GM21360 (cell line): ENCODE measurements around the gene LRRC37A2.
A peak's percentile ranks its signal among the peaks of the same experiment; 100 is the strongest.
"Not testable (repeated sequence)": the region's sequence is repeated elsewhere in the genome, so short reads cannot be mapped to it uniquely, and the experiment has no call there.

Source experiments
- ATAC-seq: cut with Tn5 transposase; IDR thresholded peaks from one replicate; pipeline ENCODE4 v1.9.1; 2021; ENCODE audit warnings: mild to moderate bottlenecking, moderate library complexity; ENCODE audit not compliant: unreplicated experiment

The LRRC37A2 gene

DNA sequence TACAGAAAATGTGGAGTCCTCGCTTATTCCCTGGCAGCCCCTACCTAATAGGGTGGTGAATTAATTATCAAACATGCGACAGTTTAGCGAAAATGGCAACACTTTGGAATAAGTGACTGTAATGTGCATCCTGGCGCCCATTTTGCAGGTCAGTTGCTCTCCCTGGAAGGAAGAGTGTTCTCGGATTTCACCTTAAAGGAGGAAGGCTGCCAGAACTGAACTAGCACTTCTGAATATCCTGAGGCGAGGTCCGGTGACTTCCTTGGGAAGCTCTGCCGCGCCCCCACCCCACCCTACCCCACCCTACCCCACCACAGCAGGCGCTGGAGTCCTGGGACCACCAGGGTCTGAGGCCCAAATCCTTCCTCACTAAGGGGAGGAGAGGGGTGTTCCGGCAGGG is at the start of gene LRRC37A2:
Gene LRRC37A2 (plus strand): TSS at position 301 of the 400 bp plus-strand sequence. CDS start 245 bp downstream, outside the sequence.
- not testable (repeated sequence) for ATAC-seq

DNA sequence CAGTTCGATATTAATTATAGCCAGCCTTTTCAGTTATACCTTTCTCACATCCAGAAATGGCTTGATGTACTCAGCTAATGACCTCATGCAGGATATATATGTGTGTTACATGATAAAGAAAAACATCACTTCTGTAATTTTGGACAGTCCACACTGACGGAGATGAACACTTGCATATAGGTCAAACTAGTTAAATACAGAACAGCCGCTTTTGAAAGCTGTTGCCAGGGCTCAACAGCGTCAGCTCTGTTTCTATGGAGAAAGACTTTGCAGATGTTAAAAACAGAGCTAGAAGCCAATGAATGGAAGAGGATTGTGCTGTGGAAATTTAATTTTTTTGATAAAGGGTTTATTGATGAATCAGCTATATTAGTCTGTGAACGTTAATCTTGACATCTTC is 44.6 kb upstream of the LRRC37A2 start:
- not testable (repeated sequence) for ATAC-seq

DNA sequence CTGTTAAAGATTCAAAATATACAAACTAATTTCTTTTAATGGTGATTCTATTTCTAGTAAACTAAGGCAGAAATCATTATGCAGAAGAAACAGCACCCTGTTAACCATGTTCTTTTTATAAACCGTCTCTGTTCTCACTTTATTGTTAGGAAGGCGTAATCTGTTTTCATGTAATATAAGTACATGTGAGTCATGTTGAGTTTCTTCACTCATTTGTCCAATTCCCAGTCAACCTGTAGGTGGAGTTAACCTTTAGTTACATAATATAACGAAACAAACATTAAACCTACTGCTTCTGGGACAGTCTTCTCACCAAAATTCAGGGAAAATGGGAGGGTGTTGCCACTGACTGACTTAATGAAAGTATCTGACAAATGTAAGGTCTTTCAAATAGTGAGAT is 37.8 kb upstream of the LRRC37A2 start:
- ATAC-seq, result not testable (repeated sequence)

DNA sequence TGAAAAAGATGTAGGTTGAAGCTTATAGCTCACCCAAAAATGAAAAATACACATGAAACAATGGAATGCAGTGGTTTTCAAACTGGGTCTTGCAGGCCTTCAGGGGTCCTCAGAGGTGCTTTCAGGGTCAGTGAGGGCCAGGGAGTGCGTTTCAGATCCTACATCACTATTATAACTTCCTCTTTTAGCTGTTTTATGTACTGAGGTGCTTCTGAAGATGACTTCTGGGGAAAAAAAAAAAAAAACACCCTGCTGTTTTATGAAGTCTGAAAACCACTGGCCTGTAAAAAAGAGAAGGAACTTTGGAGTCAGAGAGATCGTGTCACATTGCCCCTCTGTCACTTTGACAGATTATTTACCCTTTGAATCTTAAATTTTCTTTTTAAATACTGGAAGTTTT is 36.7 kb upstream of the LRRC37A2 start:
- not testable (repeated sequence) for ATAC-seq

DNA sequence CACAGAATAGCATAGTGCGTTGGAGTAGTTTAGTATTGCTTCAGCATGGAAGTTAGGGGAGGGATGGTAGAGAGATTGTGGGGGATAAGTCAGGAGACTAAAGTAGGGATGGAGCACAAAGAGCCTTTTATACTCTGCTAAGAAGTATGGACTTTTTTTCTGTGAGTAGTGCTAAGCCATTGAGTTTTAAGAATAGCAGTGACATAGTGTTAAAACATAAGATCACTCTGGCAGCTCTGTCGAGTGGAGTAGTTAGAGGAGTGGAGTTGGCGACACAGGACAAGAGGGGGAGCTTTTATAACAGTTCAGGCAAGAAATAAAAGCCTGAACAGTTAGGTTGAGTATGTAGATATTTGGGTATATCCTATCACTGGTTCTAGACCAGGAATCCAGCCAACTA is 33.4 kb upstream of the LRRC37A2 start:
- ATAC-seq, result not testable (repeated sequence)

DNA sequence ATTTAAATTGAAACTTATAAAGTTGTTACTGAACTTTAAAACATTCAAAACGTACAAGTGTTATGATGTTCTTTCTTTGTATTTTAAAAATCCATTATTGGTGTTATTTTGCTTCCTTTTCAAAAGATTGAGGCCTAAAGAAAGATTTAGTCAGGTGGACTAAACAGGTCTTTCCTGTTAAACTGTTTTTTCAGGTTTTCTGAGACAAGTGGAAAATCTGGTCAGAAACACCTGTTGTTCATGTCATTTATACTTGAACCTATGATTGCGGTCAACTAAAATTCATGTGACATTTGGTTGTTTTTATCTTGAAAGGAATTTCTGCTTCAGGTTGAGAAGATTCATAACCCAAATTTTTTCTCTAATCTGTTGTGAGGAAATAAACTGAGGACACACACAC is 31.0 kb upstream of the LRRC37A2 start:
- ATAC-seq, result not testable (repeated sequence)

DNA sequence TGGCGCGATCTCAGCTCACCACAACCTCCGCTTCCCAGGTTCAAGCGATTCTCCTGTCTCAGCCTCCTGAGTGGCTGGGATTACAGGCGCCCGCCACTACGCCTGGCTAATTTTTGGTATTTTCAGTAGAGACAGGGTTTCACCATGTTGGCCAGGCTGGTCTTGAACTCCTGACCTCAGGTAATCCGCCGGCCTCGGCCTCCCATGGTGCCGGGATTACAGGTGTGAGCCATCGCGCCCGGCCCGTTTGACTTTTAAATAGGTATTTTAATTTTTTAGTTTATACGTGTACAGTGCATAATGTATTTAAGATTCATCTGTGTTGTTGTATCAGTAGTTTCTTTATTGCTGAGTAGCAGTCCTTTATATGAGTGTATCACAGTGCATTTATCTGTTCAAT is 20.2 kb upstream of the LRRC37A2 start:
- ATAC-seq, result not testable (repeated sequence)

DNA sequence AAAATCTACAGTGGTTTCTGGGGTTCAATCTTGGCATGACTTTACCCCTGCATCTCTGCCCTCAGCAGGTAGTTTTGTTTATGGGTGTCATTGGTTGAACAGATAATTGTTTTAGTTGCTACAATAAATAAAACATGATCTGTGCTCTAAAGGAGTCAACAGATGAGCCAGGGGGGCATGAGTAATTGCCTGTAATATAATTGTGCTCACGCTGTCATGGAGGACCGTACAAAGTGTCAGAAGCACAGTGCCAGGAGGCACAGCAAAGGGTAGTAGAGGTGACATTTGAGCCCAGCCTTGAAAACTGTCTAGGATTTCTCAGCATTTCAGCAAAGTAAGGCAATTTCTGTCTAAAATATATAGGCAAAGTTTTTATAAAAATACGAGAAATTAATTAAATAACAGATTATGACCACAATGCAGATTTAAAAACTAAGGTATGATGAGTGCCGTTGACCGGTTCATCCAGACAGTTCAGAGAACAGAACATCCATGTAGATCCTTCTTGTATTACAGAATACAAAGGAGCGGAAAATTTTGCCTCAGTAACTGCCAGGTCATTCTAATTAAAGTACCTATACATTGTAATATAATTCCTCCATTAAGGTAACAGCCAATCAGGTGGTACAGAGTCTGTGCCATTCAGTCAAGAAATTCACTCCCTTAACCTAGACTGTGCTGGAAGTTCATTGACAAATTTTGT is 12.7 kb upstream of the LRRC37A2 start:
- ATAC-seq, result not testable (repeated sequence)

DNA sequence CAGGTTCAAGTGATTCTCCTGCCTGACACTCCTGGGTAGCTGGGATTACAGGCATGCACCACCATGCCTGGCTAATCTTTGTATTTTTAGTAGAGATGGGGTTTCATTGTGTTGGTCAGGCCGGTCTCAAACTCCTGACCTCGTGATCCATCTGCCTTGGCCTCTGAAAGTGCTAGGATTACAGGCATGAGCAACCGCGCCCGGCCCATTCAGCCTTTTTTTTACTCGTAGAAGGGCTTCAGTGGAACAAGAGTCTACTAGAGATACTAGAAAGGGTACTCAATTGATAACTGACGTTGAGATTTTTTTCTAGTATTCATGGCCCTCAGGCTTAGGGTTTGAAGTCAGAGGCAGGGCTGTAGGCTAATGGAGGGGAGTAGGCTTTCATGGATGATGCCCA is 6.4 kb upstream of the LRRC37A2 start:
- not testable (repeated sequence) for ATAC-seq

DNA sequence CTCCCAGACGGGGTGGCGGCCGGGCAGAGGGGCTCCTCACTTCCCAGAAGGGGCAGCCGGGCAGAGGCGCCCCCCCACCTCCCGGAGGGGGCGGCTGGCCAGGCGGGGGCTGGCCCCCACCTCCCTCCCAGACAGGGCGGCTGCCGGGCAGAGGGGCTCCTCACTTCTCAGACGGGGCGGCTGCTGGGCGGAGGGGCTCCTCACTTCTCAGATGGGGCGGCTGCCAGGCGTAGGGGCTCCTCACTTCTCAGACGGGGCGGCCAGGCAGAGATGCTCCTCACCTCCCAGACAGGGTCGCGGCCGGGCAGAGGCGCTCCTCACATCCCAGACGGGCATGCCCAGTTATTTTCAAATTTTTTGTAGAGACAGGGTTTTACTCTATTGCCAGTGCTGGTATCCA is 22.4 kb downstream of the LRRC37A2 start:
- ATAC-seq, result not testable (repeated sequence)

DNA sequence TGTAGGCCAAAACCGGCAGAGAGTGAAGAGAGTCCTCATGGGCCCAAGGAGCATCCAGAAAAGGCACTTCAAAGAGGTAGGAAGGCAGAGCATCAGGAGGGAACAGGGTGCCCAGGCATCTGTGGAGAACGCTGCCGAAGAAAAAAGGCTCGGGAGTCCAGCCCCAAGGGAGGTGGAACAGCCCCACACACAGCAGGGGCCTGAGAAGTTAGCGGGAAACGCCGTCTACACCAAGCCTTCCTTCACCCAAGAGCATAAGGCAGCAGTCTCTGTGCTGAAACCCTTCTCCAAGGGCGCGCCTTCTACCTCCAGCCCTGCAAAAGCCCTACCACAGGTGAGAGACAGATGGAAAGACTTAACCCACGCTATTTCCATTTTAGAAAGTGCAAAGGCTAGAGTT is 36.3 kb downstream of the LRRC37A2 start:
- ATAC-seq, result not testable (repeated sequence)

DNA sequence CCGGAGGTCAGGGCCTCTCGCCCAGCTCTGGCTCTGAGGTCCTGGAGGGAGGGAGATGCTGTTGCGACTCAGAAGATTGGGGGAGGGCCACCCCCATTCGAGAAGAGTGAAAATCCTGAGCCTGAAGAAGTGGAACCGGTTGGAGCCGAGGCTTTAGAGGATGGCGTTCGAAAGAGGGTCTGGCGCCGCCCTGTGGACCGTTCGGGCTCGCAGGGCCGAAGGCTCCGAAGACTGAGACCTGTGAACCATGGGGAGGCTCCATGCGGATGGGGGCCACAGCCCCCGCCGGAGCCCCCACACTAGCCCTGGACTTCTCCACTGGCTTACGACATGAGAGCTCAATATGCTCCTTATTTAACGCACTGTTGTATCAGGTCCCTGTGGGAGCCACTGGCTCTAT is 46.9 kb downstream of the LRRC37A2 start:
- not testable (repeated sequence) for ATAC-seq

DNA sequence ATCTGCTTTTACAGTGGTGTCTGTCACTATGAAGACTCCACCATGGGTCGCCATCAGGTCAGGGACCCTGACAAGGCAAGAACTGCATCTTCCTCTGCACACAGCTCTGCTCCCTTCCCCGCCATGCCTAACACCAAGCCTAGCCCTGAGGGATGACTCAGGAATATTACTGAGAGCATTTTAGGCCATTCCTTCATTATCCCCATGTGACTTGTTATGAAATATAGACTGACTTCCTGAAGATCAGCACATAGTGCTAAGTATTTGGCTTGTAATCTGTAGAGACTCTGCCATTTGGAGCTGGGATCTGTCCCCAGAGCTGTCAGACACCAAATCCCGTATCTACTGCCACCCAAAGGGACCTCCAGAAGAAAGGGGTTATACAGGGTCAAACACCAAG is 47.8 kb downstream of the LRRC37A2 start:
- ATAC-seq, result not testable (repeated sequence)

DNA sequence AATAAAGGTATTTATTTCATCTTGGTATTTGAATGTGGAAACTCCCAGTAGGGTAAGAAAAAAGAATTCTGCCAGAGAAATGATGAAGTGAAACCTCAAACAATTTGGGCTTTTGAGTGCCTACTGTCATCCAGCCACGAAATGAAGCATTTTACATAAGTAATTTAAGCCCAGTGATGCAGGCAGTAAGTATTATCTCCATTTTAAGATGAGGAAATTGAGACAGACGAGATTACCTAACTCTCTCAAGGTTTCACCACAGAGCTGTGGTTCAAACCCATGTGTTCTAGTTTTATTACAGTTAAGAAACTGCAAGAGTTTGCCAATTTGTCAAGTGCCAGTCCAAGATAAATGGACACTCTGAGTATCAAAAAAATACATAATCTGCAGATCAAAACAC is 54.0 kb downstream of the LRRC37A2 start:
- ATAC-seq, result not testable (repeated sequence)

DNA sequence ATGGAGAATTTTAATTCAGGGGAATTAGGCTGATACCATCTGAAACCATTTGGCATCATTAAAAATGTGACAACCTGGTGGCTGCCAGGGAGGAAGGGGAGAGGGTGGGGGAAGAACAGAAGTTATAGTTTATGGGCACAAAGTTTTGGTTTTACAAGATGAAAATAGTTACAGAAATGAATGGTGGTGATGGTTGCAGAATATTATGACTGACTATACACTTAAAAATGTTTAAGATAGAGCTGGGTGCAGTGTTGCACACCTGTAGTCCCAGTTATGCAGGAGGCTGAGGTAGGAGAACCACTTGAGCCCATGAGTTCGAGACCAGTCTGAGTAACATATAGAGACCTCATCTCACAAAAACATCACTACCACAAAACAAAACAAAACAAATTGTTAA is 54.7 kb downstream of the LRRC37A2 start:
- ATAC-seq, result not testable (repeated sequence)

DNA sequence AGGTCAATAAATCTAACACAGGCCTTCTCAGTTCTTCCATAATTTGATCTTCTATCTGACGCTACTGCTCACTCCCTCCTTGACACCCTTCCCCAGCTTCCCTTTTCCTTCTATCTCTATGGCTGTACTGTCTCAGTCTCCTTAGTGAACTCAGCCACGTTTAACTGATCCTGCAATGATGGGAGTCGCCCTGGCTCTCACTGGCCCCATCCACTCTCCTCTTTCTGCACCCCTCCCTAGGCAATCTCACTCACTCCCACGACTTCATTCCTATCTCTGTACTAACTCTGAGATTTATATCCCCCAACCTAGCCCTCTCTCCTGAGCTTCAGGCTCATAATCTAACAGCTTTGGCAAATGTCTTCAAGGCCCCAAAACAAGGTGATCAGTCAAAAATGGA is 59.5 kb downstream of the LRRC37A2 start:
- ATAC-seq, result not testable (repeated sequence)

DNA sequence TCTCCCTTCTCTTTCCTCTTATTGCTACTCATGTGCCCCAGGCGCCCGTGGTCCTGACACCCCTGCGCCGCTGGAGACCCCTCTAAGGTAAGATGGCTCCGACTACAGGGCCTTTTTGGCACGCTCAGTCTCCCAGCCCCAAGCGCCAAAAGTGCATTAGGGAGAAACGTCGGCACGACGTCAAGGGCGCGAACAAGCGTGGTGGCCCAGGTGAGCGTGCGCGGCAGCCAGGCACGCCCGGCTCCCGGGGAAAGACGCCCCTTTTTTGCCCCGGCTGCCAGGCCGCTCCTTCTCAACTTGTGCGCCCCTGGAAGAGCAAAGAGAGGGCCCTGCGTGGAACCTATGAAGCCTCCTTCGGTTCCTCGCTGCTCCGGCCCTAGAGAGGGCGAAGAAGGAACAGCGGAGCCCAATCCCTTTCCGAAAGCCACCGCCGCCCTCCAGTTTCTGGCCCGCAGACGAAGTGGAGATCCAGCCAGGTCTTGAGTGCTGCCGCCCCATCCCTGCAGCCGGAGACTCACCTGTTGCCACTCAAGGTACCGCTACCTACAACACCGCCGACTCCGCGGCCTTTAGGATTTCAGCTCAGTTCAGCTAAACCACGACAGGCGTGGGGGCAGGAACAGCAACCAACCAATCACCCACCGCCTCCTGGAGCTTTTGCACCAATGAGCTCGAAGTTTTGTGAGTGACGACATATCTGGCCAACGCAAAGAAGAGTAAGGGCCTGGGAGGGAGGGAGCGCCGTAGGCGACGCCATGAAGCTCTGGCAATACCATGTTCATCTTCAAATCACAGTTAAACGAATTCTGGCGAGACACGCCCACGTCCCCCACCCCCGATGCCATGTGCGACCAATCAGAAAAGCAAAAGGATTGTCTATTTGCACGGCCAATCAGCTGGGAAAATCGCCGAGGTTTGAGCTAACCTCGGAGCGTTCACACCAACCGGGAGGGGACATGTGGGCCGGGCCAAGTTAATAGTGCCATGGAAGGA is 67.1 kb downstream of the LRRC37A2 start, which contains the start of gene ARL17A:
Gene ARL17A (minus strand): TSS at position 609 of the 993 bp plus-strand sequence. CDS start 3,369 bp downstream, outside the sequence.
- ATAC-seq, result peak; percentile 91

DNA sequence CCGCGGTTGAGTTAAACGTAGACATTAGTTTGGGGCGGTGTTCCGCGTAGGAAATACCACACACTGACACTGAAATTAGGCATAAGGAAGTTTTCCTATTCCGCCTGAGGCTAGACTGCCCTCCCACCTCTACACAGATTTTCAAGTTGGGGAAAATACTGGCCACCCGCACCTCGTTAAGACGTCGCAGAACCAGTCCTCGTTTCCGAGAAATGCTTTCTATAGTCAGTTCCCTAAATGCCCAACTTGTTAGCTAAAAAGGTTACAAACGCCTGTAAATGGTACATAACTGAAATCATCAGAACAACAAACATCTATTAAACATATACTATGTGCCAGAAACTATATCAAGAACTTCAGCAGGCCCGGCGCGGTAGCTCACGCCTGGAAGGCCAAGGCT is 67.8 kb downstream of the LRRC37A2 start:
- ATAC-seq, result not testable (repeated sequence)

DNA sequence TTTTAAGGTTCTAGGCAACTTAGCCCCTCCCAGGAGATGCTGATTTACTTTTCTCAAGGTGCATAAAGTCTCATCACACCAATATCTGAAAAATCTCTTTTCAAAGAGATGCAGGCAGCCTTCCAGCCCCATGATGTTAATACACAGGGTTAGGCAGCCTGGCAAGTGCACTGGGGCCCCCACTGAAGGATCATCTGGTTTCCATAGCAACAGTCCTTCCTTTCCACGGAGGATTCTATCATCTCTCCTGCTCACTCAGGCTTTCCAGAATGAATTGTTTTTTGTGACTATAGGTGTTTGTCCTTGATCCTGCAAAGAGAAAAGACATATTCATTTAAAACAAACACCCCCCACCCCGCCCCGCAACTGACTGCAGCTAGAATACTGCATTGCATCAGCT is 73.2 kb downstream of the LRRC37A2 start:
- not testable (repeated sequence) for ATAC-seq

DNA sequence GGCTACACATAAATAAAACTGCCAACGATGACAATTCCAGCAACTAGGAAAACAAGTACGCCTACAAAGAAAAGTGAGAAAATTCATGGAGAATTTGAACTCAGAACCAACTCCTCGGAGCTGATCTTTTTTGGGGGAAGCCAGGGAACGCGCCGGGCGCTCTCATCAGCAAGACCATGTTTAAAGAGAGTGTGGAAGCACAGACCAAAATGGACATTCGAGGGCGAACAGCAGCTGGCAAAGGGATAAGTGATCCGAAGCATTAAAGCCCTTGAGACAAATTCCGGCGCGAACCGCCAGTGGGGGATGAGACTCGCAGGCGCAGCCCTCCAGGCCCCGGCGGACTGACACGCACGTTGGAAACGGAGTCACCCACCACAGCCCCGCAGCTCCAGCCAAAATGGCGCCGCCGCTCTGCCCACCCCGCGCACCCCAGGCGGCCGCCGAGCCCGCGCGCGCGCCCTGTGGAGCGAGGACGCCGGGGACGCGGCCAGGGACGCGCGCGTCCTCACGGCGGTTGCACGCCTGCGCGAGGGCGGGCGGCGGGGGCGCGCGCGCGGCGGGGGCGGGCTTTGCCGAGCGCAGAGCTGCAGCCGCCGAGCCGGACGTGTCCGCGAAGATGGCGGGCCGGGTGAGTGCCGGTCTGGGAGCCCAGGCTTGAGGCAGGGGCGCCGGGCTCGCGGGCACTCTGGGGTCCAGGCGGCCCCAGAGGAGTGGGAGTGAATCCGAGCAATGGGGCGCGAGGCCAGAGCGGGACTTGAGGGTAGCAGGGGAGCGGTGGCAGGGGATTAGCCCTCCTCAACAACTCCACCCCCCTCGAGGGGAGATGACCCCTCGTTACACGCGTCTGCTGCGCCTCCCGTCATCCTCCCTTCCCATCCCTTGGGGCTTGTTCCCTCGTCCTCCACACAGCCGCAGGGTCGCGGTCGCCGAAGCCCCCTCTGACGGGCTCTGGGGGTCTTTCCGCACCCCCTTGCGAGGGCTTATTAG is 78.2 kb downstream of the LRRC37A2 start, which contains the start of gene NSF:
Gene NSF (plus strand): TSS at position 513 of the 990 bp plus-strand sequence. CDS start 107 bp downstream, at position 620.
- ATAC-seq, result peak; percentile 68
